Activated T-helper 1 cell treated with anti-CD3 and anti-CD28 coated beads, Interleukin-12 subunit alpha, Interleukin-12 subunit beta, Interleukin-2, Interleukin-4 antibody, amounts not matched to agents 30 ng/mL and 10 ng/mL and 1 ng/mL, durations not matched to agents 14 hours and 24 hours and 36 hours (primary cell): ENCODE results near the gene HS3ST2. TPM values are rescaled to one million over a fixed set of nuclear protein-coding genes. Genes with fewer than 3 reads are reported as not detected.

Experiments used
- DNase-seq: peaks from one replicate; pipeline ENCODE4 v3.0.0; 2021; ENCODE audit warnings: low spot score
- H3K27ac Mint-ChIP-seq: one replicate; pipeline ENCODE4 v1.8.0; 2021; ENCODE audit warnings: mild to moderate bottlenecking, mixed read lengths
- H3K27me3 Mint-ChIP-seq: one replicate; pipeline ENCODE4 v1.8.0; 2022; ENCODE audit warnings: mild to moderate bottlenecking, moderate library complexity, mixed read lengths; ENCODE audit not compliant: insufficient read depth
- H3K36me3 Mint-ChIP-seq: one replicate; pipeline ENCODE4 v1.8.0; 2021; ENCODE audit warnings: low read depth, mixed read lengths
- H3K4me1 Mint-ChIP-seq: one replicate; pipeline ENCODE4 v1.8.0; 2021; ENCODE audit warnings: low read depth, mixed read lengths
- H3K4me3 Mint-ChIP-seq: one replicate; pipeline ENCODE4 v1.8.0; 2021; ENCODE audit warnings: mild to moderate bottlenecking, moderate library complexity, mixed read lengths
- H3K9me3 Mint-ChIP-seq: one replicate; pipeline ENCODE4 v1.8.0; 2021; ENCODE audit warnings: mixed read lengths
- intact Hi-C: fragments of 100-400 bp; cut with micrococcal nuclease; formaldehyde crosslinking; loops from one replicate; pipeline ENCODE4 v1.15.1; 2024
- total RNA-seq: library from RNA; stranded (reverse); gene quantifications from 2 replicates; pipeline ENCODE4 v1.2.3, GENCODE V29; 2022

Gene HS3ST2
- total RNA-seq, 1 donor from 2014 or later, result not detected

- Mint-ChIP-seq H3K4me3 (no peak overlapping the region), H3K4me1 (no peaks in the 10 kb centered on the region), H3K36me3 (no peaks in the 10 kb centered on the region), H3K9me3 (no peaks in the 10 kb centered on the region), H3K27ac (no peak overlapping the region), H3K27me3 (no peaks in the 10 kb centered on the region)
- DNase-seq, result no peak
- intact Hi-C loops, result no loop called here
Observed at GRCh38 chr16:22787466-22788192, 26.3 kb upstream of the HS3ST2 start.

- no peaks in the 10 kb centered on the region for H3K27me3 Mint-ChIP-seq
- no peaks in the 10 kb centered on the region for H3K36me3 Mint-ChIP-seq
- intact Hi-C loops, result no loop called here
- H3K9me3 Mint-ChIP-seq, result no peaks in the 10 kb centered on the region
- DNase-seq, result no peak
- no peak overlapping the region for H3K27ac Mint-ChIP-seq
- no peak overlapping the region for H3K4me3 Mint-ChIP-seq
- H3K4me1 Mint-ChIP-seq, result no peaks in the 10 kb centered on the region
Observed at GRCh38 chr16:22788193-22788530, 25.8 kb upstream of the HS3ST2 start.

GRCh38 chr16:22789281-22789945 lies 24.5 kb upstream of the HS3ST2 start:
- Mint-ChIP-seq H3K27me3 (no peaks in the 10 kb centered on the region), H3K9me3 (no peaks in the 10 kb centered on the region), H3K27ac (no peak overlapping the region), H3K4me1 (no peaks in the 10 kb centered on the region), H3K4me3 (no peak overlapping the region), H3K36me3 (no peaks in the 10 kb centered on the region)
- intact Hi-C loops, result no loop called here
- DNase-seq, result no peak

- no peak overlapping the region for H3K4me3 Mint-ChIP-seq
- no peaks in the 10 kb centered on the region for H3K4me1 Mint-ChIP-seq
- no peaks in the 10 kb centered on the region for H3K9me3 Mint-ChIP-seq
- H3K27me3 Mint-ChIP-seq, result peaks cover 5% of the 10 kb centered on the region
- H3K27ac Mint-ChIP-seq, result no peak overlapping the region
- intact Hi-C loops, result no loop called here
- DNase-seq, result no peak
- H3K36me3 Mint-ChIP-seq, result no peaks in the 10 kb centered on the region
Observed at GRCh38 chr16:22797551-22797950, 16.4 kb upstream of the HS3ST2 start.

- Mint-ChIP-seq H3K4me3 (no peak overlapping the region), H3K27ac (no peak overlapping the region), H3K9me3 (no peaks in the 10 kb centered on the region), H3K27me3 (peaks cover 8% of the 10 kb centered on the region), H3K4me1 (no peaks in the 10 kb centered on the region), H3K36me3 (no peaks in the 10 kb centered on the region)
- intact Hi-C loops, result no loop called here
- no peak for DNase-seq
Observed at GRCh38 chr16:22799113-22799512, 14.8 kb upstream of the HS3ST2 start.

GRCh38 chr16:22804893-22805292 lies 9.1 kb upstream of the HS3ST2 start:
- DNase-seq, result no peak
- intact Hi-C loops, result no loop called here
- no peak overlapping the region for H3K4me3 Mint-ChIP-seq
- no peak overlapping the region for H3K27ac Mint-ChIP-seq
- H3K4me1 Mint-ChIP-seq, result no peaks in the 10 kb centered on the region
- H3K27me3 Mint-ChIP-seq, result peaks cover 5% of the 10 kb centered on the region
- H3K36me3 Mint-ChIP-seq, result no peaks in the 10 kb centered on the region
- no peaks in the 10 kb centered on the region for H3K9me3 Mint-ChIP-seq

GRCh38 chr16:22805326-22805725 lies 8.6 kb upstream of the HS3ST2 start:
- Mint-ChIP-seq H3K9me3 (no peaks in the 10 kb centered on the region), H3K27me3 (peaks cover 5% of the 10 kb centered on the region), H3K4me1 (no peaks in the 10 kb centered on the region), H3K4me3 (no peak overlapping the region), H3K27ac (no peak overlapping the region), H3K36me3 (no peaks in the 10 kb centered on the region)
- DNase-seq, result no peak
- intact Hi-C loops, result no loop called here

- H3K36me3 Mint-ChIP-seq, result no peaks in the 10 kb centered on the region
- no peaks in the 10 kb centered on the region for H3K9me3 Mint-ChIP-seq
- DNase-seq, result no peak
- H3K27me3 Mint-ChIP-seq, result peaks cover 10% of the 10 kb centered on the region
- intact Hi-C loops, result no loop called here
- H3K4me1 Mint-ChIP-seq, result no peaks in the 10 kb centered on the region
- H3K4me3 Mint-ChIP-seq, result no peak overlapping the region
- no peak overlapping the region for H3K27ac Mint-ChIP-seq
Observed at GRCh38 chr16:22806811-22807210, 7.2 kb upstream of the HS3ST2 start.

GRCh38 chr16:22810226-22810625 lies 3.7 kb upstream of the HS3ST2 start:
- intact Hi-C loops, result no loop called here
- no peak overlapping the region for H3K27ac Mint-ChIP-seq
- no peaks in the 10 kb centered on the region for H3K36me3 Mint-ChIP-seq
- peaks cover 28% of the 10 kb centered on the region for H3K27me3 Mint-ChIP-seq
- no peaks in the 10 kb centered on the region for H3K9me3 Mint-ChIP-seq
- H3K4me1 Mint-ChIP-seq, result no peaks in the 10 kb centered on the region
- no peak for DNase-seq
- H3K4me3 Mint-ChIP-seq, result no peak overlapping the region

GRCh38 chr16:22813223-22813947 lies 577 bp upstream of the HS3ST2 start:
- Mint-ChIP-seq H3K4me1 (no peaks in the 10 kb centered on the region), H3K4me3 (no peak overlapping the region), H3K27me3 (peaks cover 44% of the 10 kb centered on the region), H3K36me3 (no peaks in the 10 kb centered on the region), H3K27ac (no peak overlapping the region), H3K9me3 (no peaks in the 10 kb centered on the region)
- DNase-seq, result no peak
- intact Hi-C loops, result no loop called here

GRCh38 chr16:22814711-22815105 lies 746 bp downstream of the HS3ST2 start:
- Mint-ChIP-seq H3K4me3 (no peak overlapping the region), H3K9me3 (no peaks in the 10 kb centered on the region), H3K4me1 (no peaks in the 10 kb centered on the region), H3K36me3 (no peaks in the 10 kb centered on the region), H3K27me3 (peaks cover 44% of the 10 kb centered on the region), H3K27ac (no peak overlapping the region)
- DNase-seq, result no peak
- intact Hi-C loops, result no loop called here

- no peaks in the 10 kb centered on the region for H3K36me3 Mint-ChIP-seq
- no peak for DNase-seq
- no peak overlapping the region for H3K4me3 Mint-ChIP-seq
- H3K27ac Mint-ChIP-seq, result no peak overlapping the region
- peaks cover 42% of the 10 kb centered on the region for H3K27me3 Mint-ChIP-seq
- intact Hi-C loops, result no loop called here
- no peaks in the 10 kb centered on the region for H3K9me3 Mint-ChIP-seq
- no peaks in the 10 kb centered on the region for H3K4me1 Mint-ChIP-seq
Observed at GRCh38 chr16:22815863-22816262, 1.9 kb downstream of the HS3ST2 start.

- Mint-ChIP-seq H3K4me1 (no peaks in the 10 kb centered on the region), H3K27ac (no peak overlapping the region), H3K27me3 (peaks cover 39% of the 10 kb centered on the region), H3K9me3 (no peaks in the 10 kb centered on the region), H3K4me3 (no peak overlapping the region), H3K36me3 (no peaks in the 10 kb centered on the region)
- no peak for DNase-seq
- intact Hi-C loops, result no loop called here
Observed at GRCh38 chr16:22816475-22816874, 2.5 kb downstream of the HS3ST2 start.
